ENCODE data around the gene SEPHS2. TPM values are rescaled to one million over a fixed set of nuclear protein-coding genes. Genes with fewer than 3 reads are reported as not detected.
A peak's percentile ranks its signal among the peaks of the same experiment; 100 is the strongest.

The SEPHS2 gene
- total RNA-seq, 1 donor from 2014 or later, result 9.0 TPM

DNA sequence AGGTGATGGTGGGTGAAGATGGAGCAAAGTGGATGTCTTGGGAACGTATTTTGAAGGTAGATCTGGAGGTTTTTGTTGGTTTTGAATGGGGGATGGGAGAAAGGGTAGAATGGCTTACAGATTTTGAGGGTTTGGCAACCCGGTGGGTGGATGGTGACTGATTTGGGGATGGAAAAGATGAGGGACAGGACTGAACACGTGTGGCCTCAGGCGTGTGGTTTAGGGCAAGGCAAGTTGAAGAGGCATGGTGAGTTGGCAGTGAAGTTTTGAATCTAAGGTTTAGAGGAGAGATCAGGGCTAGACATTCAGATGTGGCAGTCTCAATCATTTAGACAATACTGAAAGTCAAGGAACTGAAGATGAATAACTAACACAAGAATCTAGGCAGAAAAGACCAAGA lies 10.8 kb downstream of the SEPHS2 start:
- no peaks in the 10 kb centered on the region for H3K9me3 Mint-ChIP-seq

DNA sequence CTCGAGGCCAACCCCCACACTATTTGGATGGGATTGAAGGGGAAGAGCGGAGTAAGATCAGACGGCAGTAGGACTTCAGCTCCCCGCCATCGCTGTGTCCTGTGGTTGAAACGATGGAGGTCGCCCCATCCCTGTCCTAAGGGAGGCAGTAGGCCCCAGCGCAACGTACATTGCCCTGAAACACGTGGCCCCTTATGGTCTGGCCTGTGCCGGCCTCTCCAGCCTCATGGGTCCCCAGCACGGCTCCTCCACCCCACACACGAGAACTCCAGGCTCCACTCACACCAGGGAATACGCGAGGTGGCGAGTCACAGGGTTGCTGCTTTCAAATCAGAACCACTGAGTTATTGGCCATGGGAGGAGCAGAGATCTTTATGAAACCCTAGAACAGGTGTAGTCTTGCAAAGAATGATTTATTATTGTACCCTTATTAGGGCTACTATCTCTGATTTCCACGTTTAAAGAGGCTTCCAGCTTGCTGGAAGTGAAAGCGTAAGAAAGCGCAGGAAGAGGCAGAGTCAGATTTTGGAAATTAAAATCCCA lies 15.2 kb downstream of the SEPHS2 start:
- H3K9me3 ChIP-seq (ENCODE audit: low read depth), result no peaks in the 10 kb centered on the region
- peaks cover 31% of the 10 kb centered on the region for H3K79me2 ChIP-seq (ENCODE audit: low read depth)
- peaks cover 5% of the 10 kb centered on the region for H3K4me1 Mint-ChIP-seq
- TF ChIP-seq, protein P1, sequence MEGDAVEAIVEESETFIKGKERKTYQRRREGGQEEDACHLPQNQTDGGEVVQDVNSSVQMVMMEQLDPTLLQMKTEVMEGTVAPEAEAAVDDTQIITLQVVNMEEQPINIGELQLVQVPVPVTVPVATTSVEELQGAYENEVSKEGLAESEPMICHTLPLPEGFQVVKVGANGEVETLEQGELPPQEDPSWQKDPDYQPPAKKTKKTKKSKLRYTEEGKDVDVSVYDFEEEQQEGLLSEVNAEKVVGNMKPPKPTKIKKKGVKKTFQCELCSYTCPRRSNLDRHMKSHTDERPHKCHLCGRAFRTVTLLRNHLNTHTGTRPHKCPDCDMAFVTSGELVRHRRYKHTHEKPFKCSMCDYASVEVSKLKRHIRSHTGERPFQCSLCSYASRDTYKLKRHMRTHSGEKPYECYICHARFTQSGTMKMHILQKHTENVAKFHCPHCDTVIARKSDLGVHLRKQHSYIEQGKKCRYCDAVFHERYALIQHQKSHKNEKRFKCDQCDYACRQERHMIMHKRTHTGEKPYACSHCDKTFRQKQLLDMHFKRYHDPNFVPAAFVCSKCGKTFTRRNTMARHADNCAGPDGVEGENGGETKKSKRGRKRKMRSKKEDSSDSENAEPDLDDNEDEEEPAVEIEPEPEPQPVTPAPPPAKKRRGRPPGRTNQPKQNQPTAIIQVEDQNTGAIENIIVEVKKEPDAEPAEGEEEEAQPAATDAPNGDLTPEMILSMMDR (IDR thresholded peaks at IDR 0.05), result peak; percentile 10
- TF ChIP-seq EZH2 (IDR thresholded peaks at IDR 0.05) (no peak), EZH2phosphoT487 (IDR thresholded peaks at IDR 0.05) (peak; percentile 36)
- peaks cover 12% of the 10 kb centered on the region for H3K4me1 ChIP-seq
- H3F3A ChIP-seq (ENCODE audit: low read depth), result peaks cover 15% of the 10 kb centered on the region
- peak overlapping the region; percentile 49 for H3K4me2 ChIP-seq
- H3K9ac ChIP-seq, result no peak overlapping the region
- H3K4me3 Mint-ChIP-seq, result no peak overlapping the region
- no peaks in the 10 kb centered on the region for H3K9me3 Mint-ChIP-seq
- H3K27ac ChIP-seq, result no peak overlapping the region
- no peaks in the 10 kb centered on the region for H3K36me3 ChIP-seq
- peaks cover 5% of the 10 kb centered on the region for H3K27me3 Mint-ChIP-seq (ENCODE audit: insufficient read depth, low read depth)
- H2AFZ ChIP-seq (replicated peaks), result peak overlapping the region; percentile 87
- DNase-seq (ENCODE audit: low spot score), result no peak
- peaks cover 7% of the 10 kb centered on the region for H3K27me3 ChIP-seq
- no peaks in the 10 kb centered on the region for H4K20me1 ChIP-seq (ENCODE audit: low read depth)
- H3K27ac Mint-ChIP-seq, result no peak overlapping the region
- H3K4me3 ChIP-seq, result no peak overlapping the region
- peaks cover 11% of the 10 kb centered on the region for H3K36me3 Mint-ChIP-seq

More for the DNA sequence above, 10.8 kb downstream of the SEPHS2 start:
- no peaks in the 10 kb centered on the region for H3K36me3 ChIP-seq
- Mint-ChIP-seq H3K27me3 (ENCODE audit: insufficient read depth, low read depth) (peaks cover 6% of the 10 kb centered on the region), H3K4me1 (no peaks in the 10 kb centered on the region), H3K36me3 (no peaks in the 10 kb centered on the region), H3K4me3 (no peak overlapping the region), H3K27ac (no peak overlapping the region)
- no peak overlapping the region for H3K27ac ChIP-seq
- H4K20me1 ChIP-seq (ENCODE audit: low read depth), result no peaks in the 10 kb centered on the region
- no peak for DNase-seq (ENCODE audit: low spot score)
- H3K9ac ChIP-seq, result no peak overlapping the region
- H3K79me2 ChIP-seq (ENCODE audit: low read depth), result no peaks in the 10 kb centered on the region
- no peaks in the 10 kb centered on the region for H3K9me3 ChIP-seq (ENCODE audit: low read depth)
- H3K4me1 ChIP-seq, result peaks cover 4% of the 10 kb centered on the region
- no peak overlapping the region for H2AFZ ChIP-seq (replicated peaks)
- H3K4me2 ChIP-seq, result no peak overlapping the region
- peaks cover 7% of the 10 kb centered on the region for H3K27me3 ChIP-seq
- peaks cover 10% of the 10 kb centered on the region for H3F3A ChIP-seq (ENCODE audit: low read depth)
- no peak overlapping the region for H3K4me3 ChIP-seq
- TF ChIP-seq, protein P1 (IDR thresholded peaks at IDR 0.05), result no peak
- TF ChIP-seq EZH2phosphoT487 (IDR thresholded peaks at IDR 0.05) (no peak), EZH2 (IDR thresholded peaks at IDR 0.05) (no peak)

DNA sequence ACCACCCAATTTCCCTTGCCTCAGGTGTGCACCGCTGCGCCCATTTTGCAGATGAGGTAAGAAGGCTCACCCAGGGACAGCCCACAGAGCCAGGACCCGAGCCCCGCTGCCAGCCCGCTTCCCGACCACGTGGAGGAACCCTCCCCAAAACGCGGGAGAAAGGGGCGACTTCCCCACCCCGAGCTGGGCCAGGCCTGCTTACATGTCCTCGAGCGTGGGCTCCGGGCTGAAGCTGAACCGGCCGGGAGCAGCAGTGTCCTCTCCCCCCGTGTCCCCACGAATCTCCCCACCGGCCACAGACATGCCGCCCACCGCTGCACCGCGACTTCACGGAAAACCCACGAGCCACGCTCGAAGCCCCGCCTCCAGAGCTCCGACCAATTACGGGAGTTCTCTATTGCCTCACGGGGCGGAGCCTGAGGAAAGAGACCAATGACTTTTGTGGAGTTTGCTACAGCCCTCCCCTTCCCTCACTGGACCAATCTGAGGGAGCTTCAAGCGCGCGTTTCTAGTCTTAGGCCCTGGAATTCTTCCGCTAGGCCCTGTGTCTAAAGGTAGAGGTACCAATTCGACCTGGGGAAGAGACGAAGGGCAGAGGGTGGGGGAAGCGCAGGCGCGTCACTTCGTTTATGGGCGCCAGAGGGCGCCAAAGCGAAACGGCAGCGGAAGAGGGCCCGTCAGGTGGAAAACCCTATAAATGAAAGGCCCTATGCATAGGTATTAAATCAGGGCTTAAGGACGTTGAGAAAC lies 15.8 kb downstream of the SEPHS2 start, which contains the start of gene DCTPP1:
Gene DCTPP1, minus strand, starts transcription at position 353 of the 750 bp plus-strand sequence. Its CDS starts 50 bp downstream, at position 303.
- H3K4me3 ChIP-seq, result peak within 1 kb of the TSS; percentile 62
- H3K36me3 ChIP-seq, result no peaks in the 10 kb centered on the region
- no peak for TF ChIP-seq EZH2phosphoT487 (IDR thresholded peaks at IDR 0.05)
- TF ChIP-seq, protein P1 (IDR thresholded peaks at IDR 0.05), result peak; percentile 91
- peaks cover 15% of the 10 kb centered on the region for H3F3A ChIP-seq (ENCODE audit: low read depth)
- H3K9me3 Mint-ChIP-seq, result no peaks in the 10 kb centered on the region
- H3K4me1 Mint-ChIP-seq, result peaks cover 5% of the 10 kb centered on the region
- DNase-seq (ENCODE audit: low spot score), result peak; percentile 99
- no peaks in the 10 kb centered on the region for H4K20me1 ChIP-seq (ENCODE audit: low read depth)
- peak within 1 kb of the TSS; percentile 30 for H3K9ac ChIP-seq
- H3K27ac ChIP-seq, result no peak within 1 kb of the TSS
- H3K4me1 ChIP-seq, result peaks cover 12% of the 10 kb centered on the region
- H3K36me3 Mint-ChIP-seq, result peaks cover 11% of the 10 kb centered on the region
- H3K4me2 ChIP-seq, result peak within 1 kb of the TSS; percentile 89
- H3K9me3 ChIP-seq (ENCODE audit: low read depth), result no peaks in the 10 kb centered on the region
- peaks cover 7% of the 10 kb centered on the region for H3K27me3 Mint-ChIP-seq (ENCODE audit: insufficient read depth, low read depth)
- peaks cover 7% of the 10 kb centered on the region for H3K27me3 ChIP-seq
- H3K79me2 ChIP-seq (ENCODE audit: low read depth), result peaks cover 31% of the 10 kb centered on the region
- H3K4me3 Mint-ChIP-seq, result no peak within 1 kb of the TSS
- H3K27ac Mint-ChIP-seq, result peak within 1 kb of the TSS; percentile 84
- H2AFZ ChIP-seq (replicated peaks), result peak within 1 kb of the TSS; percentile 87
